Measurements from ENCODE around the gene PPP4R2.
"Not testable (repeated sequence)": the region's sequence is repeated elsewhere in the genome, so short reads cannot be mapped to it uniquely, and the experiment has no call there.

Gene PPP4R2

GRCh38 chr3:73024836-73025235, 28.2 kb downstream of the PPP4R2 start:
- DNase-seq (ENCODE audit: low read depth in 2 of 2), result no peak

- DNase-seq (ENCODE audit: low read depth in 2 of 2), result no peak
Measured at GRCh38 chr3:73026111-73026759, 29.6 kb downstream of the PPP4R2 start.

DNA sequence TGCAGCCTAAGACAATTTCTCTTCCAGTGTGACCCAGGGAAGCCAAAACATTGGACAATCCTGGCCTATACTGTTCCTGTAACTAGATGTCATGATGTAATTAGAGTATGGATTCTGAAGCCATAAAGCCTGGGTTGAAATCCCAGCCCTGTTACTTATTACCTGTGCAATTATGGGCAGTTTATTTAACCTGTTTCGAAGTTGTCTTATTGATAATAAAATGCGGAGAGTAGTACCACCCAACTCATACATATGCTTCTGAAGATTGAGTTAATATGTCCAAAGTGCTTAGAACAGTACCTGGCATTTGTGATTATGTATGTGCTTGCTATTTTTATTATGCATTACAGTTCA, 30.1 kb downstream of the PPP4R2 start:
- no peak for DNase-seq (ENCODE audit: low read depth in 2 of 2)

- DNase-seq (ENCODE audit: low read depth in 2 of 2), result no peak
Measured at GRCh38 chr3:73028803-73029202, 32.2 kb downstream of the PPP4R2 start.

DNA sequence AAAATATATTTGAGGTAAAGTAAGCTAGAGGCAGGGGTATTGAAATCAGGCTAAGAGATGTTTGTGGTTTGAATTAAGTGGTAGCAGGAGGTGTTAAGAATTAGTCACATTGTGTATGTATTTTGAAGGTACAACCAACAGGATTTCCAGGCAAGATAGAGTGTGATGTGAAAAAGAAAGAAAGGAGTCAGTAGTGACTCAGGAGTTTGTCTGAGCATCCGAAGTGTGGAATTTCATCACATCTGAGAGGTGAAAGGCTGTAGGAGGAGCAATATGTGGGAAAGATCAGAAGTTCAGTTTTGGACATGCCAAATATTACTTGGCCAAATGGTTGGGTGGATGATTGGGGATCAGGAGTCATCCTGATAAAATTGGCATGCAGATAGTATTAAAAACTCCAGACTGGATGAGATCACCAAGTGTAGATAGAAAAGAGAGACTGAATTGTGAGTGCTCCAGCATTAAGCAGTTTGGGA, 32.7 kb downstream of the PPP4R2 start:
- DNase-seq (ENCODE audit: low read depth in 2 of 2), result no peak

DNA sequence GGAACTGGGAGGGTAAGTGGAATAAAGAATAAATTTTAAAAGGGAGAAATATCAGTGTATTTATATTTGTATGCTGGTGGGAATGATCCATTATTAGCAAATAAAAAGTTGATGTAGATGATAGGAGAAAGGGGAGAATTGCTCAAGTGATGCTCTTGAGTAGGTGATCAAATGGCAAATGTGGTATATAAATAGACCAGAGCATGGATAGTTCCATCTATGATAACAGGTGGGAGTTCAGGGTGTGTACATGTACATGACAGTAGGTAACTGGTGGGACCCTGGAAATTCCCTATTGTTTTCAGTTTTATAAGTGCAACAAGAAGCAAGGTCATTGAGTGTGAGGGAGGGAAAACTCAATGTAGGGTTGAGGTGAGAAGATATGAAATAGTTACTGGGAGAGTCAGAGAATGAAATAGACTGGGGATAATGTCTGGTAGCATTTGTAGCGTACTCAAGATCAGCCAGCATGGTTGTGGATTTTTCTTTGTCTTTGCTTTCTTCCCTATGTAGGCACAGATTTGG, 33.5 kb downstream of the PPP4R2 start:
- no peak for DNase-seq (ENCODE audit: low read depth in 2 of 2)

DNA sequence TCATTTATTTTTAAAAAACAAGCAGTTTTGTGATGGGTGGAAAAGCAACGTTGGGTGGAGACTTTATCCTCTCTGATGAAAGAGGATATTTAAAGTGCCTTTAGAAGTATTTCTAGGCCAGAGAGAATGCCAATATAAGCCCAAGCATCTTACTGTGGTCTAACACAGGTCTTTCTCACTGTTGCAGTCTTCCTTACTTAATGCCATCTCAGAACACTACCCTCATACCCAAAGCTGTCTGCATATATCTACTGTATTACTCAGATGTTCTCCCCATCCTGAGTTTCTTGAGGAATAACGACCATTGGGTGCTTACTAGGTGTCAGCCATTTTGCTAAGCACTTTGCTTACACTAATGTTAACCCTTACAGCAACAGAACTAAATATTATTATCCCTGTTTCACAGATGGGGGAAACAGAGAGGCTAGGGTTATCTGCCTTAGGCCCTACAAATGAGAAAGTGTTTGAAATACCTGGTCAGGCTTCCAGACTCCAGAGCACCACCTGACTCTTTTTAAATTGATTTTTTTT, 35.0 kb downstream of the PPP4R2 start:
- no peak for DNase-seq (ENCODE audit: low read depth in 2 of 2)

DNA sequence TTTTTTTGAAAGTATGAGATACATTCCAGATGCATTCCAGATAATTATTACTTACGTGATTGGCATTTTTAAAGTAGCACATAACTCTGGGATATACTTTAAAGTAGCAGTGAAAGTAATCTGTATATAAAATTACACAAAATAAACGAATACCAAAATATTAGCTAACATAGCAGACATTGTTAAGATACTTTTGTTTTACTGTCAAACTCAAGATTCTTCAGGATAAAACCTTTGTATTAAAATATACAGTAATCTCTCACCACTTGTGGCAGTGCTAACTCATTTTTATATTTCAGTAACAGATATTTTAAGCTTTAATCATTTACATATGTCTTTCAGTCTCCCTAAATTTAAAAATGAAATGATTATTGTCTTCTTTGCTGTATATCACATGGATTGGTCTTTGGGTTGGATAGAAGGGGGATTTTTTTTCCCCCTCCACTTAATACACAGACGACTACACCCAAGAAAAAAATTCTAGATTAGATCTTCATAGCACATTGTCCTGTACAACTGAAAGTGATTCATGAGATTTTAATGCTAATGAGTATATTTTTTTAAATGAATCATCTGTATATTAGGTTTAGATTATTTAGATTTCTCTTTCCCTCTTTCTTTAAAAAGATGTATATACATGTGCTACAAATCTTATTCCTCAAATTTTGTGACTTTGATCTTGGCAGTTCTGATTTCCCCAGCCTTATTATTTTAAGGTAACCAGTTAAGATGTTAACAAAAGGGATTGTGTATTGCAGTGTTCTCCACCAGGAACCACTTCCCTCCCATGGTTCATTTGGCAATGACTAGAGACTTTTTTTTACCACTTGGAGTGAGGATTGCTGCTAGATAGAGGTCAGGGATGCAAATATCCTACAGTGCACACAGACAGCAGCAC, 40.3 kb downstream of the PPP4R2 start:
- DNase-seq (ENCODE audit: low read depth in 2 of 2), result no peak

DNA sequence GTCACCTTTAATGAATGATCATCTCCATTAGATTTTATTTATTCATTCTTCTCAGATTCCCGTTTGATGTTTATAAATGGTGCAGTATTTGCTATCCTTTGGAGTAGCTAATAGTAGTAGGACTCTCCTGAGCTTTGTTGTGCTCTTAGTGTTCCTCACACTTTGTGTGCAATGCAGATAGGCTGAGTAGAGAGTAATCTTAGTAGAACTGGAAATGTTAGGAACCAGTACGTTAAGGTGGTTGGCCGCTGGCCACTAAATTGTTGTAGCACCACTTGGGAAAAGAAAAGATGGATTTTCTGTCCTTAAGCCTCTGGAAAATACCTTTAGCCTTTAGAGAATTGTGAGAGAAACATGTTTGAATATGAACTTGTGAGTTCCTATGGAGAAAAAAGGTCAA, 44.9 kb downstream of the PPP4R2 start:
- no peak for DNase-seq (ENCODE audit: low read depth in 2 of 2)

GRCh38 chr3:73043414-73043813, 46.8 kb downstream of the PPP4R2 start:
- no peak for DNase-seq (ENCODE audit: low read depth in 2 of 2)

DNA sequence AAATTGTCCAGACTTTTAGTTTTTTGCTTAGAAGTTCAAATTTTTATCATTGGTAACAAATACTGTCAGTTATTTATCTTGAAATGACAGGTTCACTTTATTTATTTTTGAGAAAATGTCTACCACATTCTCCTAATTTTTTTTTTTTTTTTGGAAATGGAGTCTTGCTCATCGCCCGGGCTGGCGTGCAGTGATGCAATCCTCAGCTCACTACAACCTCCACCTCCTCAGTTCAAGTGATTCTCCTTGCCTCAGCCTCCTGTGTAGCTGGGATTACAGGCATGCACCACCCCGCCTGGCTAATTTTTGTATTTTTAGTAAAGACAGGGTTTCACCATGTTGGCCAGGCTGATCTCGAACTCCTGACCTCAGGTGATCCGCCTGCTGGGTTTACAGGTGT, 48.8 kb downstream of the PPP4R2 start:
- no peak for DNase-seq (ENCODE audit: low read depth in 2 of 2)

DNA sequence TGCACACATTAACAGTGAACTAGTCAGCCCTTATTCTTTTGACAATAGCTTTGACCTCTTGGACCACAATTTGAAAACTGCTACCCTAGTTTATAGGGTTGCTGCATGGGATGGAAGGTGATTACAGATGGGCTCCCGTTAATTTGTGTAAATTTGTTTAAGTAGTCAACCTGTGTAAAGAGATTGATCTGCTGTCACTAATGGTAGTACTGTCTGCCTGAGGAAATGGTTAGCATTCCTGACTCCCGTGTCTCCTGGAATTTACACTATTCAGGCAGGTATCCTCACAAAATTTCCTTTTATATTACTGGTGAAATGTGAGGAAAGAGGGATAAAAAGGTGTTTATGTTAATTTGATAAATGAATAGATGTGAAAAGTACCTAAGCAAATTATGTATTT, 49.6 kb downstream of the PPP4R2 start:
- DNase-seq (ENCODE audit: low read depth in 2 of 2), result no peak

DNA sequence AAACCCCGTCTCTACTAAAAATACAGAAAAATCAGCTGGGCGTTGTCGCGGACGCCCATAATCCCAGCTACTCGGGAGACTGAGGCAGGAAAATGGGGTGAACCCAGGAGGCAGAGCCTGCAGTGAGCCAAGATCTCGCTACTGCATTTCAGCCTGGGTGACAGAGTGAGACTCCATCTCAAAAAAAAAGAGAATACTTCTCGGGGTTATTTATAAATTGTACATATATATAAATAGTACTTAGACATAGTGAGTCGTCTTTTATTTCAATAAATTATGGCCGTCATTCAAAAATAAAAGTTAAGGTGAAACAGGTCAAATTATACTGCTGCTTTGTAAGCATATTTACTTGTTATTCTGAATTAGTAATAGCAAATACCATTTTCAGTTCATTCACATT, 52.7 kb downstream of the PPP4R2 start:
- DNase-seq (ENCODE audit: low read depth in 2 of 2), result no peak

DNA sequence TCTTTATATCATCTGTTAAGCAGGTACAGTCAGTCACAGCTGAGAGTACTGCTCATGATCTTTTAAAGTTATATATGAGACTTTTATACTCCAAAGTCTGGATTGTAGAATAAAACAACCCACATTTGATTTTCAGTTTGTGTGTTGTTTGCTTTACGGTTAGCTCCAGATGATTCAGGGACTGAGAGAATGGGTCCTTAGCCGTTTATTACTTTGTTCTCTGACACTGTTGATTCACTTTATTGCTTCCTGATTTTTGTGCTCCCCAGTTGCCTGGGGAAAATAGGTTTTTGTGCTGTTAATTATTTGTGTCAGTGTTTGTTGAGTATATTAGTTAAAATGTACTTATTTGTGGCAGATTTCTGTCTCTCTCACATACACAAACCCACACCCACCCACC, 56.2 kb downstream of the PPP4R2 start:
- DNase-seq (ENCODE audit: low read depth in 2 of 2), result no peak

DNA sequence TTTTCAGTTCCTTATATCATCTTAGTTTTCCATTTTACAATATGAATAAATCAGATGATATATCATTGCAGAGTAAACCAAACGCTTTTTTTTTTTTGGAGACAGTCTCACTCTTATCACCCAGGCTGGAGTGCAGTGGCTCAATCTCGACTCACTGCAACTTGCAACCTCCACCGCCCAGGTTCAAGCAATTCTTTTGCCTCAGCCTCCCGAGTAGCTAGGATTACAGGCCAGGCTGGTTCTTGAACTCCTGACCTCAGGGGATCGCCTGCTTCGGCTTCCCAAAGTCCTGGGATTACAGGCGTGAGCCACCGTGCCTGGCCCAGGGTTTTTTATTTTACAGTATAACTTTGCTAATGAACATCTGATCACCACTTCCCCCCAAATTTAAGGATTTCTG, 59.0 kb downstream of the PPP4R2 start:
- no peak for DNase-seq (ENCODE audit: low read depth in 2 of 2)

GRCh38 chr3:73056014-73056844, 59.6 kb downstream of the PPP4R2 start:
- no peak for DNase-seq (ENCODE audit: low read depth in 2 of 2)

DNA sequence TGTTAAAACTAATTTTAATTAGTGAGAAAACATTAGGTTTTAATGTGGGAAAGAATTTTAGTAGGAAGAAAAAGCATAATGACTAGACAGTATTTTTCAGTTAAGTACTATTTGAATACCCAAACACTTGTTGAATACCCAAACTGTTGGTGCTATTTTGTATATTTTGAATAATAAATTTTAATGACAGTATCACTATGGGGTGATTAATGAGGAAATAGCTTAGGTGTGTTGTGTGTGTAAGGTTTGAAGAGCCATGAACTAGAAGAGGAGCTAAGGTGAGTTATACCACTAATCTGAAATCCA, 60.2 kb downstream of the PPP4R2 start:
- no peak for DNase-seq (ENCODE audit: low read depth in 2 of 2)

GRCh38 chr3:73060302-73060723, 63.7 kb downstream of the PPP4R2 start:
- DNase-seq (ENCODE audit: low read depth in 2 of 2), result no peak

DNA sequence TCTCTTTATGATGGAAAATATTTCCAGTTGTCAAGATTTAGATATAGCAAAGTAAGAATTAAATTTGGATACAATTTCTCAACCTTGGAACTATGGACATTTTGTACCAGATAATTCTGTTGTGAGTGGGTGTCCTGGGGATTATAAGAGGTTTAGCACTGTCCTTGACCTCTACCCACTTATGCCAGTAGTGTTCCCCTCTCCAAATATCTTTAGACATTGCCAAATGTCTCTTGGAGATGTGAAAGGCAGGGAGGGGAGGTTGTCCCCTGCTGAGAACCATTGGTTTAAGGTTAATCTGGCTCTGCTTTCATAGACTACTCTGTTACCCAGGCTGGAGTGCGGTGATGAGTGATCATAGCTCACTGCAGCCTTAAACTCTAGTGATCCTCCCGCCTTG, 64.8 kb downstream of the PPP4R2 start, which contains the start of gene EBLN2:
Gene EBLN2 (plus strand): TSS at position 244 of the 400 bp plus-strand sequence. CDS start 423 bp downstream, outside the sequence.
- no peak for DNase-seq (ENCODE audit: low read depth in 2 of 2)

- DNase-seq (ENCODE audit: low read depth in 2 of 2), result not testable (repeated sequence)
Measured at GRCh38 chr3:73066243-73066642, 69.6 kb downstream of the PPP4R2 start.

- no peak for DNase-seq (ENCODE audit: low read depth in 2 of 2)
Measured at GRCh38 chr3:73068419-73068818, 71.8 kb downstream of the PPP4R2 start.

GRCh38 chr3:73069187-73069586, 72.6 kb downstream of the PPP4R2 start:
- DNase-seq (ENCODE audit: low read depth in 2 of 2), result no peak

Data from stimulated activated CD4-positive, alpha-beta T cell treated with anti-CD3 and anti-CD28 coated beads, Interleukin-12 subunit alpha, Interleukin-12 subunit beta, amount 100 ng/mL, for 24 hours (primary cell).